DOHH2 (cell line): ENCODE data around the gene SUSD4.

Experiments
- H3F3A ChIP-seq: fragments of 200-600 bp; sonication (generic), shearing (Covaris generic); 2 replicates; pipeline ENCODE4 v1.6.0; 2016; ENCODE audit warnings: antibody characterized with exemption, mild to moderate bottlenecking; ENCODE audit not compliant: control insufficient read depth, insufficient read depth
- H3K27ac ChIP-seq: fragments of 200-600 bp; sonication (generic); 2 replicates; pipeline ENCODE4 v1.5.1; 2014; ENCODE audit warnings: low read depth, mild to moderate bottlenecking, low read length, moderate library complexity
- H3K27me3 ChIP-seq: fragments of 200-600 bp; sonication (generic); 2 replicates; pipeline ENCODE4 v1.6.1; 2014; ENCODE audit warnings: mild to moderate bottlenecking, low read length, mixed read lengths; ENCODE audit not compliant: control insufficient read depth
- H3K36me3 ChIP-seq: fragments of 200-600 bp; sonication (generic); 2 replicates; pipeline ENCODE4 v1.6.1; 2014; ENCODE audit warnings: mild to moderate bottlenecking, low read length, moderate library complexity, mixed read lengths; ENCODE audit not compliant: control insufficient read depth
- H3K4me1 ChIP-seq: fragments of 200-600 bp; sonication (generic); 2 replicates; pipeline ENCODE4 v1.6.1; 2014; ENCODE audit warnings: mild to moderate bottlenecking, low read length, mixed read lengths; ENCODE audit not compliant: control insufficient read depth
- H3K4me2 ChIP-seq: fragments of 200-600 bp; sonication (generic); 2 replicates; pipeline ENCODE4 v1.6.0; 2014; ENCODE audit warnings: mild to moderate bottlenecking, low read length, moderate library complexity
- H3K4me3 ChIP-seq: fragments of 200-600 bp; sonication (generic); 2 replicates; pipeline ENCODE4 v1.5.1; 2014; ENCODE audit warnings: mild to moderate bottlenecking, low read length, mixed read lengths
- H3K79me2 ChIP-seq: fragments of 200-600 bp; sonication (generic); 2 replicates; pipeline ENCODE4 v1.6.1; 2014; ENCODE audit warnings: mild to moderate bottlenecking, low read length, mixed read lengths; ENCODE audit not compliant: control insufficient read depth
- H3K9me2 ChIP-seq: fragments of 200-600 bp; sonication (generic); replicated peaks from 2 replicates; pipeline ENCODE4 v1.6.1; 2014; ENCODE audit warnings: mild to moderate bottlenecking, low read length, mixed read lengths; ENCODE audit not compliant: control insufficient read depth
- H3K9me3 ChIP-seq: fragments of 200-600 bp; sonication (generic); 2 replicates; pipeline ENCODE4 v1.6.1; 2014; ENCODE audit warnings: antibody characterized with exemption, low read length, mixed read lengths; ENCODE audit not compliant: control insufficient read depth, insufficient read depth
- H4K20me1 ChIP-seq: fragments of 200-600 bp; sonication (generic); 2 replicates; pipeline ENCODE4 v1.6.0; 2014; ENCODE audit warnings: low read depth, mild to moderate bottlenecking, antibody characterized with exemption, low read length, moderate library complexity; ENCODE audit not compliant: control insufficient read depth, insufficient read depth
- EZH2phosphoT487 ChIP-seq: fragments of 200-600 bp; sonication (generic); IDR thresholded peaks from 2 replicates; pipeline ENCODE4 v1.6.1; 2017; ENCODE audit warnings: borderline replicate concordance, mild to moderate bottlenecking, antibody characterized with exemption, low read length, moderate library complexity, mixed read lengths
- TF ChIP-seq, protein P1 (sequence below): fragments of 200-600 bp; sonication (generic); IDR thresholded peaks from one replicate; pipeline ENCODE4 v1.5.1; 2014; ENCODE audit warnings: antibody characterized with exemption, mild to moderate bottlenecking, low read depth, low read length; ENCODE audit not compliant: poor library complexity, severe bottlenecking

The SUSD4 gene

DNA sequence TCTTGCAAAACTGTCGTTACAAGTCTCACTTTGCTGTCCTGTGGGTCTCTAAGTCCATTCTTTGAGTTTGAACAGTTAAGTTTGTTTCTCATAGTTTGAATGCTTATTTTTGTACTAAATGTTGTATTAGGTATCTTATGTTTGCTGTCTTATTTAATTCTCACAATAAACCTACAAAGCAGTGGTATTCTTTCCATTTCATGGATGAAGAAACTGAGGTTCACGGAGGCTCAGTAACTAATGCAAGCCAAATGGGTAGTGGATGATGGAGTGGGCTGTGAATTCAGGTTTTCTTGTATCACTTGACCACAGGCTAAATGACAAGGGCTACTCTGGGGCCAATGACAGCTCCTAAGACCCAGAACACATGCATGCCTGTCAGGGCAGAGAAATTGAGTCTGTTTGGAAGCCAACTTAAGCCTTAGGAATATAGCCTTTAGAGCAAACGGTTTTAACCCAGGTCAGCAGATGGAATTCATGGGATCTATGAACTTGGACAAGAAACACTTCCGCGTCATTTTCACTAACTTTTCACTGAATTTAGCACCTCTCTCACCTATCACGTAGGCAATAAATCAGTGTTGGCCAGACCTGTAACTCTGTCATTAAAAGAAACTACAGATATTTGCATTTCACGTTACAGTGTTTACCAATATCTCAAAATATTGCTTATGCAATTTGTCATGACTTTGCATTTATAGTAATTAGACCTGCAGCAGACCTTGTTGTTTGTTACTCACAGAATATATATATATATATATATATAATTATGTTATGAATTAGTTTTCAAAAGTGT, 153.8 kb downstream of the SUSD4 start:
- TF ChIP-seq EZH2phosphoT487: no peak
- TF ChIP-seq, protein P1, sequence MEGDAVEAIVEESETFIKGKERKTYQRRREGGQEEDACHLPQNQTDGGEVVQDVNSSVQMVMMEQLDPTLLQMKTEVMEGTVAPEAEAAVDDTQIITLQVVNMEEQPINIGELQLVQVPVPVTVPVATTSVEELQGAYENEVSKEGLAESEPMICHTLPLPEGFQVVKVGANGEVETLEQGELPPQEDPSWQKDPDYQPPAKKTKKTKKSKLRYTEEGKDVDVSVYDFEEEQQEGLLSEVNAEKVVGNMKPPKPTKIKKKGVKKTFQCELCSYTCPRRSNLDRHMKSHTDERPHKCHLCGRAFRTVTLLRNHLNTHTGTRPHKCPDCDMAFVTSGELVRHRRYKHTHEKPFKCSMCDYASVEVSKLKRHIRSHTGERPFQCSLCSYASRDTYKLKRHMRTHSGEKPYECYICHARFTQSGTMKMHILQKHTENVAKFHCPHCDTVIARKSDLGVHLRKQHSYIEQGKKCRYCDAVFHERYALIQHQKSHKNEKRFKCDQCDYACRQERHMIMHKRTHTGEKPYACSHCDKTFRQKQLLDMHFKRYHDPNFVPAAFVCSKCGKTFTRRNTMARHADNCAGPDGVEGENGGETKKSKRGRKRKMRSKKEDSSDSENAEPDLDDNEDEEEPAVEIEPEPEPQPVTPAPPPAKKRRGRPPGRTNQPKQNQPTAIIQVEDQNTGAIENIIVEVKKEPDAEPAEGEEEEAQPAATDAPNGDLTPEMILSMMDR: no peak
- H3K4me3 ChIP-seq: no peak overlapping the region
- no peaks in the 10 kb centered on the region for H3K9me3 ChIP-seq
- no peaks in the 10 kb centered on the region for H3K4me1 ChIP-seq
- no peak overlapping the region for H3K27ac ChIP-seq
- peaks cover 5% of the 10 kb centered on the region; the same call in 1 of the 2 replicates for H3K27me3 ChIP-seq
- no peaks in the 10 kb centered on the region for H3K36me3 ChIP-seq
- H3K79me2 ChIP-seq: no peaks in the 10 kb centered on the region
- no peaks in the 10 kb centered on the region for H3F3A ChIP-seq
- no peak overlapping the region for H3K4me2 ChIP-seq
- no peaks in the 10 kb centered on the region for H4K20me1 ChIP-seq
- no peaks in the 10 kb centered on the region for H3K9me2 ChIP-seq

DNA sequence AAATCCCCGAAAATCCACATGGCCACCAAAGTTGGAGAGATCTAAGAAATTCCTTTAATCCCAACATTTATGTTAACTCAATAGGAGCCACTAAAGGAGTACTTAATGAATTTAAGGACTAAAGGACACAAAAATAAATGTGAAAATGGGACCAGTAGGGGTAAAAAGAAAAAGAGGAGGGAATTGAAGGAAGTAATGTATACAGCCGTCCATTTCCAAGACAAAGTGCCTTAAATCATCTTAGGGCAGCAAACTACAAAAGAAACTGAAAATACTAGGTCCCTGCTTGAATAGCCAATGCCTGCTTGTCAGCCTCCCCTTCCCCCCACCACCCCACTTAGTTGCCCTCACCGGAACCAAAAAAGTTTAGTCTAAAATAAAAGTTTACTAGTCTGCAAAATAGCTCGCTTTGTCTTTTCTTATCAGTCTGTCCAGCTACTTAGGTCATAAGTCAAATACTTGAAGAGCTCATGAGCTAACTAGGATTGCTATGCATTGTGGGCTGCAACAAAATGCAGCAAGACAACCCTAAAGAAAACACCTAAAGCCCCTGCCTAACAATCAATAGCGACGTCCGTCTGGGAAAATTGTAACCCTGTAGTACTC, 154.6 kb downstream of the SUSD4 start:
- no peaks in the 10 kb centered on the region for H4K20me1 ChIP-seq
- H3K9me2 ChIP-seq: no peaks in the 10 kb centered on the region
- H3K4me3 ChIP-seq: no peak overlapping the region
- TF ChIP-seq, protein P1: no peak
- TF ChIP-seq EZH2phosphoT487: no peak
- no peaks in the 10 kb centered on the region for H3F3A ChIP-seq
- H3K27ac ChIP-seq: no peak overlapping the region
- 0 out of 2 replicates have a peak, but pooled peaks cover 5% of the 10 kb centered on the region for H3K27me3 ChIP-seq
- H3K4me1 ChIP-seq: no peaks in the 10 kb centered on the region
- H3K36me3 ChIP-seq: no peaks in the 10 kb centered on the region
- H3K79me2 ChIP-seq: no peaks in the 10 kb centered on the region
- H3K4me2 ChIP-seq: no peak overlapping the region
- H3K9me3 ChIP-seq: no peaks in the 10 kb centered on the region

DNA sequence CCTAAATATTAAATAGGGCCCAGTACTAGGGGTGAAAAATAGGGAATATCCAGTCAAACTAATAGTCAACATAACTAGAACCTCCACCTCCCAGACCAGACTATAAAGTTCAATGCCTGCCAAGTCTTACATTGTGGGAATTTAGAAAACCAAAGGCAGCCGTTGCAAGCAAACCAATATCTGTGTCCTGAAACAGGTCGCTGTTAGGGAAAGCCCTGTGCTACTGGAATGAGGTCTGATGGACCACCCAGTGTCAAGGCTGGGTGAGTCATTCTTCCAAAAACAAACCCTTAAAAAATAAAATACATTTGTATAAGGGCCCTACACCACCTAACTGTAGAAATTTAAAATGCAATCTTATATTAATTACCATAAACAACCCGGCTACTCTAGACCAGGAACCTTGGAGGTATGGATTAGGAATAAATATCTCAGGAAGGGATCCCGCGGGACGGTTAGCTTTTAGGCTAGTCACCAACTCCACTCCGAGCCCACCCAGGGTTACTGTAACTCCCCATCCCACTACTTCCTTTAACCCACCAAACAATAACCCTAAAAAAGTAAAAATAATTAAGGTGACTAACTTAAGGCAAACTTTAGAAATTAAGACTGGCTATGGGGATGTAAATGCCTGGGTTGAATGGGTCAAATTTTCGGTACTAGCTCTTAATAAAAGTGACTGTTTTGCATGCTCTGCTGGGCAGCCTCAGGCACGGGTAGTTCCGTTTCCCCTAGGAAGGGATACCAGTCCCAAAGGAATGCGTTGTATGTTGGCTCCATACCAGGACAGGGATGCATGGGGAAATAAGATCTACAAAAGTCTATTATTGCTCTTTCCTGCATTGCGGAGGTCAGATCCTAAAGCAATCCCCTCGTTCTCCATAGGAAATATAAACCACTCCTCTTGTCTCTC, 155.6 kb downstream of the SUSD4 start:
- H4K20me1 ChIP-seq: no peaks in the 10 kb centered on the region
- H3K27ac ChIP-seq: no peak overlapping the region
- no peak for TF ChIP-seq EZH2phosphoT487
- TF ChIP-seq, protein P1: no peak
- H3K4me2 ChIP-seq: no peak overlapping the region
- H3K9me2 ChIP-seq: no peaks in the 10 kb centered on the region
- H3K4me3 ChIP-seq: no peak overlapping the region
- H3K36me3 ChIP-seq: no peaks in the 10 kb centered on the region
- no peaks in the 10 kb centered on the region for H3K9me3 ChIP-seq
- no peaks in the 10 kb centered on the region for H3F3A ChIP-seq
- H3K4me1 ChIP-seq: no peaks in the 10 kb centered on the region
- no peaks in the 10 kb centered on the region for H3K79me2 ChIP-seq
- H3K27me3 ChIP-seq: no peaks in the 10 kb centered on the region
